Activated naive CD8-positive, alpha-beta T cell treated with anti-CD3 and anti-CD28 coated beads for 36 hours (primary cell): ENCODE results near the gene LRRC28. TPM values are rescaled to one million over a fixed set of nuclear protein-coding genes. Genes with fewer than 3 reads are reported as not detected.

Experiments used
- DNase-seq: peaks from one replicate; pipeline ENCODE4 v3.0.0; 2021
- H3K27ac Mint-ChIP-seq: one replicate; pipeline ENCODE4 v1.8.0; 2022; ENCODE audit warnings: mild to moderate bottlenecking, moderate library complexity, mixed read lengths
- H3K27me3 Mint-ChIP-seq: one replicate; pipeline ENCODE4 v1.8.0; 2022; ENCODE audit warnings: mild to moderate bottlenecking, mixed read lengths
- H3K36me3 Mint-ChIP-seq: one replicate; pipeline ENCODE4 v1.8.0; 2021; ENCODE audit warnings: mild to moderate bottlenecking, mixed read lengths
- H3K4me1 Mint-ChIP-seq: one replicate; pipeline ENCODE4 v1.8.0; 2021; ENCODE audit warnings: mixed read lengths
- H3K4me3 Mint-ChIP-seq: one replicate; pipeline ENCODE4 v1.8.0; 2022; ENCODE audit warnings: mild to moderate bottlenecking, moderate library complexity, mixed read lengths
- H3K9me3 Mint-ChIP-seq: one replicate; pipeline ENCODE4 v1.8.0; 2022; ENCODE audit warnings: mixed read lengths
- total RNA-seq, 2 experiments: library from RNA; stranded (reverse); gene quantifications; one replicate each; pipeline ENCODE4 v1.2.3, GENCODE V29; 2021

Gene LRRC28
- total RNA-seq, 2 experiments from 2014 or later, result 9.9 to 12.4 TPM

GRCh38 chr15:99273801-99274200, 22.5 kb downstream of the LRRC28 start:
- no peak for DNase-seq
- Mint-ChIP-seq H3K27ac (no peak overlapping the region), H3K27me3 (peaks cover 2% of the 10 kb centered on the region), H3K9me3 (no peaks in the 10 kb centered on the region), H3K4me1 (peaks cover 7% of the 10 kb centered on the region), H3K4me3 (no peak overlapping the region), H3K36me3 (peaks cover 3% of the 10 kb centered on the region)

GRCh38 chr15:99275061-99275460, 23.8 kb downstream of the LRRC28 start:
- Mint-ChIP-seq H3K36me3 (peaks cover 15% of the 10 kb centered on the region), H3K27me3 (peaks cover 2% of the 10 kb centered on the region), H3K4me3 (no peak overlapping the region), H3K4me1 (peaks cover 16% of the 10 kb centered on the region), H3K9me3 (peaks cover 5% of the 10 kb centered on the region), H3K27ac (no peak overlapping the region)
- DNase-seq, result no peak

- DNase-seq, result no peak
- H3K9me3 Mint-ChIP-seq, result peaks cover 5% of the 10 kb centered on the region
- no peak overlapping the region for H3K27ac Mint-ChIP-seq
- peaks cover 21% of the 10 kb centered on the region for H3K4me1 Mint-ChIP-seq
- H3K27me3 Mint-ChIP-seq, result peaks cover 2% of the 10 kb centered on the region
- H3K36me3 Mint-ChIP-seq, result peaks cover 20% of the 10 kb centered on the region
- no peak overlapping the region for H3K4me3 Mint-ChIP-seq
These were observed 24.3 kb downstream of the LRRC28 start for GRCh38 chr15:99275525-99276128.

- H3K27me3 Mint-ChIP-seq, result peaks cover 2% of the 10 kb centered on the region
- peaks cover 29% of the 10 kb centered on the region for H3K4me1 Mint-ChIP-seq
- H3K27ac Mint-ChIP-seq, result peak overlapping the region; percentile 75
- no peak for DNase-seq
- peaks cover 5% of the 10 kb centered on the region for H3K9me3 Mint-ChIP-seq
- H3K36me3 Mint-ChIP-seq, result peaks cover 24% of the 10 kb centered on the region
- no peak overlapping the region for H3K4me3 Mint-ChIP-seq
These were observed 28.0 kb downstream of the LRRC28 start for GRCh38 chr15:99279290-99279689.

- peak overlapping the region; percentile 75 for H3K27ac Mint-ChIP-seq
- H3K4me3 Mint-ChIP-seq, result no peak overlapping the region
- H3K4me1 Mint-ChIP-seq, result peaks cover 31% of the 10 kb centered on the region
- DNase-seq, result no peak
- H3K27me3 Mint-ChIP-seq, result peaks cover 2% of the 10 kb centered on the region
- H3K9me3 Mint-ChIP-seq, result peaks cover 5% of the 10 kb centered on the region
- H3K36me3 Mint-ChIP-seq, result peaks cover 27% of the 10 kb centered on the region
These were observed 28.5 kb downstream of the LRRC28 start for GRCh38 chr15:99279827-99280226.

GRCh38 chr15:99282121-99282520, 30.8 kb downstream of the LRRC28 start:
- Mint-ChIP-seq H3K4me1 (peaks cover 26% of the 10 kb centered on the region), H3K27ac (no peak overlapping the region), H3K4me3 (no peak overlapping the region), H3K9me3 (peaks cover 5% of the 10 kb centered on the region), H3K27me3 (peaks cover 2% of the 10 kb centered on the region), H3K36me3 (peaks cover 31% of the 10 kb centered on the region)
- DNase-seq, result no peak

GRCh38 chr15:99282586-99282985, 31.3 kb downstream of the LRRC28 start:
- Mint-ChIP-seq H3K4me3 (no peak overlapping the region), H3K27ac (no peak overlapping the region), H3K9me3 (peaks cover 5% of the 10 kb centered on the region), H3K36me3 (peaks cover 31% of the 10 kb centered on the region), H3K27me3 (peaks cover 2% of the 10 kb centered on the region), H3K4me1 (peaks cover 24% of the 10 kb centered on the region)
- no peak for DNase-seq

GRCh38 chr15:99283717-99284116, 32.4 kb downstream of the LRRC28 start:
- Mint-ChIP-seq H3K27ac (no peak overlapping the region), H3K27me3 (no peaks in the 10 kb centered on the region), H3K9me3 (peaks cover 5% of the 10 kb centered on the region), H3K36me3 (peaks cover 29% of the 10 kb centered on the region), H3K4me3 (no peak overlapping the region), H3K4me1 (peaks cover 24% of the 10 kb centered on the region)
- DNase-seq, result no peak

- H3K4me3 Mint-ChIP-seq, result no peak overlapping the region
- peaks cover 8% of the 10 kb centered on the region for H3K9me3 Mint-ChIP-seq
- H3K4me1 Mint-ChIP-seq, result peaks cover 2% of the 10 kb centered on the region
- H3K36me3 Mint-ChIP-seq, result peaks cover 27% of the 10 kb centered on the region
- no peak overlapping the region for H3K27ac Mint-ChIP-seq
- no peak for DNase-seq
- H3K27me3 Mint-ChIP-seq, result no peaks in the 10 kb centered on the region
These were observed 40.4 kb downstream of the LRRC28 start for GRCh38 chr15:99291643-99292042.

GRCh38 chr15:99295840-99296239, 44.6 kb downstream of the LRRC28 start:
- H3K27ac Mint-ChIP-seq, result no peak overlapping the region
- no peak overlapping the region for H3K4me3 Mint-ChIP-seq
- H3K36me3 Mint-ChIP-seq, result peaks cover 27% of the 10 kb centered on the region
- peaks cover 2% of the 10 kb centered on the region for H3K4me1 Mint-ChIP-seq
- peaks cover 8% of the 10 kb centered on the region for H3K9me3 Mint-ChIP-seq
- DNase-seq, result no peak
- H3K27me3 Mint-ChIP-seq, result no peaks in the 10 kb centered on the region

- Mint-ChIP-seq H3K27ac (no peak overlapping the region), H3K36me3 (peaks cover 27% of the 10 kb centered on the region), H3K4me3 (no peak overlapping the region), H3K9me3 (peaks cover 8% of the 10 kb centered on the region), H3K27me3 (no peaks in the 10 kb centered on the region), H3K4me1 (peaks cover 2% of the 10 kb centered on the region)
- no peak for DNase-seq
These were observed 45.1 kb downstream of the LRRC28 start for GRCh38 chr15:99296386-99296785.

GRCh38 chr15:99303907-99304306, 52.6 kb downstream of the LRRC28 start:
- peaks cover 3% of the 10 kb centered on the region for H3K36me3 Mint-ChIP-seq
- H3K4me3 Mint-ChIP-seq, result no peak overlapping the region
- H3K4me1 Mint-ChIP-seq, result no peaks in the 10 kb centered on the region

GRCh38 chr15:99305761-99306505, 54.7 kb downstream of the LRRC28 start:
- no peak for DNase-seq
- Mint-ChIP-seq H3K4me1 (no peaks in the 10 kb centered on the region), H3K4me3 (no peak overlapping the region), H3K27ac (no peak overlapping the region), H3K36me3 (peaks cover 6% of the 10 kb centered on the region), H3K27me3 (no peaks in the 10 kb centered on the region), H3K9me3 (no peaks in the 10 kb centered on the region)

More at GRCh38 chr15:99303907-99304306, 52.6 kb downstream of the LRRC28 start:
- Mint-ChIP-seq H3K9me3 (no peaks in the 10 kb centered on the region), H3K27me3 (no peaks in the 10 kb centered on the region), H3K27ac (no peak overlapping the region)
- DNase-seq, result no peak

- H3K27me3 Mint-ChIP-seq, result no peaks in the 10 kb centered on the region
- no peak overlapping the region for H3K4me3 Mint-ChIP-seq
- no peak overlapping the region for H3K27ac Mint-ChIP-seq
- H3K4me1 Mint-ChIP-seq, result no peaks in the 10 kb centered on the region
- H3K9me3 Mint-ChIP-seq, result no peaks in the 10 kb centered on the region
- peaks cover 11% of the 10 kb centered on the region for H3K36me3 Mint-ChIP-seq
- no peak for DNase-seq
These were observed 55.5 kb downstream of the LRRC28 start for GRCh38 chr15:99306694-99307338.

- DNase-seq, result no peak
- H3K27me3 Mint-ChIP-seq, result no peaks in the 10 kb centered on the region
- H3K4me1 Mint-ChIP-seq, result no peaks in the 10 kb centered on the region
- peaks cover 15% of the 10 kb centered on the region for H3K36me3 Mint-ChIP-seq
- peaks cover 3% of the 10 kb centered on the region for H3K9me3 Mint-ChIP-seq
- H3K27ac Mint-ChIP-seq, result no peak overlapping the region
- no peak overlapping the region for H3K4me3 Mint-ChIP-seq
These were observed 56.5 kb downstream of the LRRC28 start for GRCh38 chr15:99307735-99308134.
